NCI-H510A (cell line): ENCODE results near the gene TUBGCP6.
"Not testable (repeated sequence)": the region's sequence is repeated elsewhere in the genome, so short reads cannot be mapped to it uniquely, and the experiment has no call there.

ENCODE experiments used
- DNase-seq: peaks from one replicate; lab custom pipeline; 2025; lab: John Stamatoyannopoulos, UW

The TUBGCP6 gene

GRCh38 chr22:50168490-50169180 lies 76.2 kb downstream of the TUBGCP6 start:
- not testable (repeated sequence) for DNase-seq

GRCh38 chr22:50167689-50168489 lies 76.9 kb downstream of the TUBGCP6 start:
- DNase-seq: no peak
